ENCODE results near the gene IGSF23. TPM values are rescaled to one million over a fixed set of nuclear protein-coding genes. Genes with fewer than 3 reads are reported as not detected.

Gene IGSF23
- total RNA-seq, 1 donor from 2014 or later, result 0.13 TPM

- H3K4me3 ChIP-seq (ENCODE audit: low read depth, low read length), result no peak overlapping the region
- no peak for DNase-seq (ENCODE audit: low read depth)
- no peaks in the 10 kb centered on the region for H3K36me3 ChIP-seq (ENCODE audit: control insufficient read depth, insufficient read depth, low read length)
- no peak for TF ChIP-seq CTCF (IDR thresholded peaks at IDR 0.05; ENCODE audit: insufficient read depth, low read length, poor library complexity, severe bottlenecking)
- H3K27me3 ChIP-seq (ENCODE audit: control insufficient read depth, insufficient read depth, low read length), result no peaks in the 10 kb centered on the region
Measured at GRCh38 chr19:44635581-44636438, 22.4 kb downstream of the IGSF23 start.

GRCh38 chr19:44636439-44637389 lies 23.4 kb downstream of the IGSF23 start:
- Histone ChIP-seq H3K4me3 (ENCODE audit: low read depth, low read length) (no peak overlapping the region), H3K27me3 (ENCODE audit: control insufficient read depth, insufficient read depth, low read length) (no peaks in the 10 kb centered on the region), H3K36me3 (ENCODE audit: control insufficient read depth, insufficient read depth, low read length) (no peaks in the 10 kb centered on the region)
- TF ChIP-seq CTCF (IDR thresholded peaks at IDR 0.05; ENCODE audit: insufficient read depth, low read length, poor library complexity, severe bottlenecking), result no peak
- no peak for DNase-seq (ENCODE audit: low read depth)

- no peak for TF ChIP-seq CTCF (IDR thresholded peaks at IDR 0.05; ENCODE audit: insufficient read depth, low read length, poor library complexity, severe bottlenecking)
- H3K27me3 ChIP-seq (ENCODE audit: control insufficient read depth, insufficient read depth, low read length), result no peaks in the 10 kb centered on the region
- H3K4me3 ChIP-seq (ENCODE audit: low read depth, low read length), result no peak overlapping the region
- H3K36me3 ChIP-seq (ENCODE audit: control insufficient read depth, insufficient read depth, low read length), result no peaks in the 10 kb centered on the region
- DNase-seq (ENCODE audit: low read depth), result no peak
Measured at GRCh38 chr19:44637390-44637764, 24.0 kb downstream of the IGSF23 start.

GRCh38 chr19:44640518-44640917 lies 27.2 kb downstream of the IGSF23 start:
- Histone ChIP-seq H3K36me3 (ENCODE audit: control insufficient read depth, insufficient read depth, low read length) (no peaks in the 10 kb centered on the region), H3K27me3 (ENCODE audit: control insufficient read depth, insufficient read depth, low read length) (no peaks in the 10 kb centered on the region), H3K4me3 (ENCODE audit: low read depth, low read length) (no peak overlapping the region)
- no peak for TF ChIP-seq CTCF (IDR thresholded peaks at IDR 0.05; ENCODE audit: insufficient read depth, low read length, poor library complexity, severe bottlenecking)
- no peak for DNase-seq (ENCODE audit: low read depth)

- Histone ChIP-seq H3K27me3 (ENCODE audit: control insufficient read depth, insufficient read depth, low read length) (no peaks in the 10 kb centered on the region), H3K36me3 (ENCODE audit: control insufficient read depth, insufficient read depth, low read length) (no peaks in the 10 kb centered on the region), H3K4me3 (ENCODE audit: low read depth, low read length) (no peak overlapping the region)
- no peak for DNase-seq (ENCODE audit: low read depth)
- TF ChIP-seq CTCF (IDR thresholded peaks at IDR 0.05; ENCODE audit: insufficient read depth, low read length, poor library complexity, severe bottlenecking), result no peak
Measured at GRCh38 chr19:44641501-44642265, 28.3 kb downstream of the IGSF23 start.

Measured in kidney epithelial cell (primary cell).